ENCODE results near the gene PEMT.

Gene PEMT

GRCh38 chr17:17590141-17590751 is 1.3 kb downstream of the PEMT start:
- peak overlapping the region; percentile 97 for H3K4me3 ChIP-seq (ENCODE audit: low read depth, low read length)
- DNase-seq (ENCODE audit: low read depth): no peak
- no peak for TF ChIP-seq CTCF (IDR thresholded peaks at IDR 0.05; ENCODE audit: control insufficient read depth, extremely low read depth, insufficient read depth)

DNA sequence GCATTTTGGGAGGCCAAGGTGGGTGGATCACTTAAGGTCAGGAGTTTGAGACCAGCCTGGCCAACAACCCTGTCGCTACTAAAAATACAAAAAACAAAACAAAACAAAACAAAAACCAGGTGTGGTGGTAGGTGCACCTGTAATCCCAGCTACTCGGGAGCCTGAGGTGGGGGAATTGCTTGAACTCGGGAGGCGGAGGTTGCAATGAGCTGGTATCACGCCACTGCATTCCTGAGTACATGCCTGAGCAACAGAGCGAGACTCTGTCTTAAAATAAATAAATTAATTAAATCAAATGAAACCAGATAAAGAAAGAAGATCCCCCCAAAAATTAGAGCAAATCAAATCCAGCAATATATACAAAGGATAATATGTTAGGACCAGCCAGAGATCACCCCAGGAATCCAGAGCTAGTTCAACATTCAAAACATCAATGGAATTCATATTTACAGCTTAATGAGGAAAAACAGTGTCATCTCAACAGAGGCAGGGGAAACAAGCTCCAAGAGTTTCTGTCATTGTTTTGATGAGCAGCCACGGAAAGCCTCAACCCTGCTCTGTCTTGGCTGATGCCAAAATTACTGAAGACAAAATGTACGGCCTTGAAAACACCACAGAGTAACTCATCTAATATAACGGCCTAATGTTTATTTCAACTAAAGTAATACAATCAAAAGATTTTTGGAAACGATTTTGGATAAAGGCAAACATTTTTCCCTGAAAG is 3.7 kb downstream of the PEMT start:
- no peak for DNase-seq (ENCODE audit: low read depth)
- no peak overlapping the region for H3K4me3 ChIP-seq (ENCODE audit: low read depth, low read length)
- no peak for TF ChIP-seq CTCF (IDR thresholded peaks at IDR 0.05; ENCODE audit: control insufficient read depth, extremely low read depth, insufficient read depth)

DNA sequence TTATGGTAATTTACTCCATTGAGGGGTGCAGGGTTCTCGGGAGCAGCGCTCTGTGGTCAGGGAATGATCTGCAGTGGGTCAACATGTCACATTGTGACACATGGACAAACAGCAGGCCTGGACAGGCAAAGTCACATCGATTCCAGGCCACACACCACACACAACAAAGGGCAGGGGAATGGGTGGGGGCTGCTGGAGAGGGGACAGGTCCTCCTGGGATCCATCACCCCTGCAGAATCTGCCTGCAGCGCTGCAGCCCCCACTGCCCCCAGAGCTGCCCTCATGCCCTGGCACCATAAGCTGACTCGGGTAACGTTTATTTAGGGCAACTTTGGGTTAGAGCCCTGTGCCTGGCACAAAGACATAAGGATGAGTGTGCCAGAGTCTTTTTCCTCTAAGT is 9.1 kb downstream of the PEMT start:
- H3K4me3 ChIP-seq (ENCODE audit: low read depth, low read length): no peak overlapping the region
- no peak for DNase-seq (ENCODE audit: low read depth)
- TF ChIP-seq CTCF (IDR thresholded peaks at IDR 0.05; ENCODE audit: control insufficient read depth, extremely low read depth, insufficient read depth): no peak

GRCh38 chr17:17581509-17581908 is 10.0 kb downstream of the PEMT start:
- no peak for DNase-seq (ENCODE audit: low read depth)
- TF ChIP-seq CTCF (IDR thresholded peaks at IDR 0.05; ENCODE audit: control insufficient read depth, extremely low read depth, insufficient read depth): no peak
- H3K4me3 ChIP-seq (ENCODE audit: low read depth, low read length): no peak overlapping the region

DNA sequence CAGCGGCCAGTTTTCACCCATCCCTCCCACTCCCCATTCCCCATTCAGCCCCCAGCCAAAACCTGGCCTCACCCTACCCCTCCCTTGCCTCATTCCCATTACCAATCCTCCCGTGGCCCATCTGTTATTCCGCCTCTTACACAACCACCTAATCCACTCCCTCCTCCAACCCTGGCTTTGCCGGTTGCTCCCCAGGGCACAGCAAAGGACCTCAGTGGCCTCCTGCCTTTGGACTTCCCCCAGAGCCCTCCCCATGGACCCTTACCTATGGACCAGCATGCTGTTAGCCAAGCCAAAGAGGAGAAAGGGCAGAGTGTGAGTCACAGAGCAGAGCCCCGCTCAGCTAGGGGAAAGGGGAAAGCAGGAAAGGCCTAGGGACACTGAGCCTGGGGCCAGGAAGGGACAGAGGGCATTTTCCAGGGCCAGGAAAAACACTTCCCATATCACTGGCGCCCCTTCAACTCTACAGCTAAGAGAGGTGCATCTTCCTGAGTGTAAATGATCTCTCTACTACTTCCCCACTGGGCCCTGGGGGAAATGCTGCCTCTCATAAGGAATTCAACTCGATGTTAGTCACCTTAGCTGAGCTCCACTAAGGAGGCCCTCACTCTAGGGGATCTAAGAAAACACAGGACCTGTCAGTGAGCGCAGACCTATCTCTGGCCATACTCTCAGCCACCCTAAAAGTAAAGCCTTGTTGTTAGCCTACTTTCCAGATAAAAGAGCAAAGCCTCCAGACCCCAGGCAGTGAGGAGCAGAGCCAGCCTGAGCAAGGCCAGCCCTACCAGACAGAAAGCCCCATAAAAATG is 10.6 kb downstream of the PEMT start:
- no peak for TF ChIP-seq CTCF (IDR thresholded peaks at IDR 0.05; ENCODE audit: control insufficient read depth, extremely low read depth, insufficient read depth)
- H3K4me3 ChIP-seq (ENCODE audit: low read depth, low read length): no peak overlapping the region
- DNase-seq (ENCODE audit: low read depth): no peak

DNA sequence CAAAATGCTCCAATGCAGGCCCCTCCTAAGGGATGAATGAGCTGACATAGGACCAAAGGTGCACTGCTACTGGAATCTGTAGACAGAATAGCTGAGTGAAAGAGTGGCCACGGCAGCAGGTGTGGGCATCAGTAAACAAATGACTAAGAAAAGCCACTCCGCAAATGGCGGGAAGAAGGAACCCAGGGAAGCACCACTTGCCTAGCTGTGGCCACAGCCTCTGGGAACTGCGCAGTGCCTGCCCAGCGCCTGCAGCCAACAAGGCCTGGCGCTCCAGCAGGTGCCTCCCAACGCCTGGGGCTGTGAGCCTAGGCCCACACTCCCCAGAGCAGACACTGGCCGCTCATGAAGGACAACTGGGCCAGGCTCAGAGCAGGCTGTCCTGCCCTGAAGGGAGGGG is 11.8 kb downstream of the PEMT start:
- DNase-seq (ENCODE audit: low read depth): no peak
- no peak overlapping the region for H3K4me3 ChIP-seq (ENCODE audit: low read depth, low read length)
- no peak for TF ChIP-seq CTCF (IDR thresholded peaks at IDR 0.05; ENCODE audit: control insufficient read depth, extremely low read depth, insufficient read depth)
